GM18868 (cell line): Measurements from ENCODE around the gene POLR2C.

Source experiments
- ATAC-seq: cut with Tn5 transposase; IDR thresholded peaks from one replicate; pipeline ENCODE4 v1.9.1; 2021; ENCODE audit warnings: mild to moderate bottlenecking, moderate library complexity; ENCODE audit not compliant: unreplicated experiment

Gene POLR2C

GRCh38 chr16:57500578-57501111 is 38.2 kb downstream of the POLR2C start:
- no peak for ATAC-seq

- ATAC-seq: no peak
These were observed 39.0 kb downstream of the POLR2C start for GRCh38 chr16:57501492-57501891.

GRCh38 chr16:57502048-57502775 is 39.7 kb downstream of the POLR2C start:
- ATAC-seq: no peak

GRCh38 chr16:57503366-57503765 is 40.9 kb downstream of the POLR2C start:
- ATAC-seq: no peak

DNA sequence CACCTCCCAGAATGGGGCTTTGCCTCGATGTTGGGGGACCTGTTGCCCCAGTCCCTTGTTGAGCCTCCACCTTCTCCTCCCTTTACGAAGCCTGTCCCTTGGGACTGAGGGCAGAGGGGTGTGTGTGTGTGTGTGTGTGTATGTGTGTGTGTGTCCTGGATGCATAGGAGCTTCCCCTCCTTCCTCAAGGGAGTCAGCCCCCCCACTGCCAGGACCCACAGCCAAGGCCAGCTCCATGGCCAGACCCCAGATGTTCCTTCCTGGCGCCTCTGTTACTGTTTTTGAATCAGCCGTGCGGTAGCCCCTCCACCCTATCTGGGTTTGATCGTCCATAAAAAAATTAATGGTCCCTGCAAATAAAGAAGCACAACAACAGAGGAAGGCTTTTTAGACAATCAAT is 41.5 kb downstream of the POLR2C start:
- ATAC-seq: no peak

- no peak for ATAC-seq
These were observed 42.0 kb downstream of the POLR2C start for GRCh38 chr16:57504491-57504890.

- ATAC-seq: no peak
These were observed 42.7 kb downstream of the POLR2C start for GRCh38 chr16:57505169-57505568.

DNA sequence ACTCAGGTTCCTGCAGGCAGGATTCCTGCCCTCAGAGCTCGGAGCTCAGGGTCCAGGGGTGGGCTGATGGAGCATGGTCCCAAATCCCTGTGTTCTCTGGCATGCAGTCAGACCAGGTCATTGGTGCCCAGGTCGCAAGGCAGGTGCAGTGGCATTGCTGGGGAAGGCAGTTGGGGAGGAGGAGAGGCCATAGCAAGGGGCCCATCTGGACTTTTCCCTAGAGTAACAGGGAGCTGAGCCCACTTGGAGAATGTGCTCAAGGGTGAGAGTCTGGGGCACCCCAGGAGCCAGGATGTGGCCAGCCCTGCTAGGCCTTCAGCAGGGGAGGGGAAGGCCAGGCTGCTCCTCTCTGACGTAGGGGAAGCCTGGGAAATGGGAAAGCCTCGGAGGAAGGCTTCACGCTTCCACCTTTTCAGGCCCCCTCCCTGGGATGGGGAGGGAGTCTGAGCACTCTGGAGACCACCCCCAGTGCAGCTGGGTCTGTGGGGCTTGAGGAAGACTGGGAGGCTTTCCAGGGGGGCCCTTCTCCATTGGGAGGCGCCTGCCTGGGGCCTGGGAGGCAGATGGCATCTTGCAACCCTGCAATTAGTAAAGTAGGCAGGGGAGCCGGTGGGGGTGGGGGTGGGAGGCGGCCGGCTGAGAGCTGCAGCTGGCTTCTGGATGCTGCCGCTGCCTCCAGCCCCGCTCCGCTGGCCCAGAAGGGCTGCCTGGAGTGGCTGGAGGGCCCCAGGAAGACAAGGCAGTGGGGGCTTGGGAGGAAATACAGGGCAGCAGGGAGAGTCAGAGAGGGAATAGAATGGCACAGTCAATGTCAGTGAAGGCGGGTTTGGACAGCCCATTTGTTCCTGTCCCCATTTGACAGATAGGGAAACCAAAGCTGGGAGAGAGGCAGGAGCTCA is 44.9 kb downstream of the POLR2C start:
- no peak for ATAC-seq

DNA sequence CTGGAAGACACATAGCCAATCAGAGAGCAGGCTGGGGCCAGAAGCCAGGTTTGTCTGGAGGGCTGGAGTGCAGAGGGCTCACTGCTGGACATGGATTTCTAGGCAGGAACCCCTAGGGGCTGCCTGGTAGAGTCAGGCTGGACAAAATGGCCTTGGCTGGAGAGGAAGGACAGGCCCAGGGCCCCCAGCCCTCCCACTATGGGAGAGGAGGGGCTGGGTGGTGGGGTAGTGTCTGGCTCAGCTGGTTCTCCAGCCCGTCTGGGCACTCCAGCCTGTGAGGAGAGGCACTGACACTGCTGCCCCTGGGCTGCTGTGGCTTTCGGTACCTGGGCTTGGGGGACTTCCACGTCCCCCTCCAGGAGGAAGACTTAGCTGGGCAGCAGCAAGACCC is 45.6 kb downstream of the POLR2C start:
- no peak for ATAC-seq

DNA sequence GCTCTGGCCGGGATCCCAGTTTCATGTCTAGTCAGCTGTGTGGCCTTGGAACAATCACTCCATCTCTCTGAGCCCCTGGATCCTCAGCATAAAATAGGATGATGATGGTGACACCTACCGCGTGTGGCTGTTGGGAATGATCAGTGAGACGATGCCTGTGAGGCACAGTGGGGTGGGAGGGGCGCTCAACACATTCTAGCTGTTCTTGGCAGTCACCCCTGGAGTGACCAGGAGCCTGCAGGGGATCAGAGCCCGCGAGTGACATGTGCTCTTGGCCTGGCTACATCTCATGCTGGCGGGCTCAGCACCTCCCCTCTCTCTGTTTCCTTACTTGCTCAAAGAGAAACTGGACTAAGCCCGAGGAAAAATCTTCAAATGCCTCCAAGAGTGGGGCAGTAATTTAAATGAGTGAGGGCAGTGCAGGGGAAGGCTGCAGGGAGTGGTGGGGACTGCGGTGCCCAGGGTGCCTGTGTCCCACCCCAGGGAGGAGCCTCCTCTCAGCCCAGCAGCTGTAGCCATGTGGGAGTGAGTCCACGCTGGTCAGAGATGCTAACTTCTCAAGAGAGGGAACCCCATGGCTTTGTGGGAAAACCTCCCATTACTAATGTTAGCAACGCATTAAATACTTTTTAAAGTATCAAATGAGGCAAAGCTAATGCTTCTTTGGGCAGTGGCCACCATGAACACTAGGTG is 46.9 kb downstream of the POLR2C start:
- ATAC-seq: no peak

GRCh38 chr16:57510016-57510871 is 47.8 kb downstream of the POLR2C start:
- ATAC-seq: no peak

- ATAC-seq: no peak
These were observed 50.0 kb downstream of the POLR2C start for GRCh38 chr16:57512296-57513001.

GRCh38 chr16:57513371-57514102 is 51.1 kb downstream of the POLR2C start:
- ATAC-seq: no peak

DNA sequence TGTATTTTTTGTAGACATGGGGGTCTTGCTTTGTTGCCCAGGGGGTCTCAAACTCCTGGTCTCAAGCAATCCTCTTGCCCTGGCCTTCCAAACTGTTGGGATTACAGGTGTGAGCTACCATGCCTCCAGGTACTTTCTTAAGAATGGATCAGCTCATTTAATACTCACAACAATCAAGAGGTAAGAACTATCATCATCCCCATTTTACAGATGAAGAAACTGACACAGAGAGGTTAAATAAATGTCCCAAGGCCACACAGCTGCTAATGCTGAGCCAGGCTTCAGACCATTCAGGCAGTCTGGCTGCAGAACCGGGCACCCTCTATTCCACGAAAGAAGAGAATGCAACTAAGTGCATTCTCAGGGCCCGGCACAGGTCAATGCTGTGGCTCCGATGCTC is 51.9 kb downstream of the POLR2C start:
- no peak for ATAC-seq

DNA sequence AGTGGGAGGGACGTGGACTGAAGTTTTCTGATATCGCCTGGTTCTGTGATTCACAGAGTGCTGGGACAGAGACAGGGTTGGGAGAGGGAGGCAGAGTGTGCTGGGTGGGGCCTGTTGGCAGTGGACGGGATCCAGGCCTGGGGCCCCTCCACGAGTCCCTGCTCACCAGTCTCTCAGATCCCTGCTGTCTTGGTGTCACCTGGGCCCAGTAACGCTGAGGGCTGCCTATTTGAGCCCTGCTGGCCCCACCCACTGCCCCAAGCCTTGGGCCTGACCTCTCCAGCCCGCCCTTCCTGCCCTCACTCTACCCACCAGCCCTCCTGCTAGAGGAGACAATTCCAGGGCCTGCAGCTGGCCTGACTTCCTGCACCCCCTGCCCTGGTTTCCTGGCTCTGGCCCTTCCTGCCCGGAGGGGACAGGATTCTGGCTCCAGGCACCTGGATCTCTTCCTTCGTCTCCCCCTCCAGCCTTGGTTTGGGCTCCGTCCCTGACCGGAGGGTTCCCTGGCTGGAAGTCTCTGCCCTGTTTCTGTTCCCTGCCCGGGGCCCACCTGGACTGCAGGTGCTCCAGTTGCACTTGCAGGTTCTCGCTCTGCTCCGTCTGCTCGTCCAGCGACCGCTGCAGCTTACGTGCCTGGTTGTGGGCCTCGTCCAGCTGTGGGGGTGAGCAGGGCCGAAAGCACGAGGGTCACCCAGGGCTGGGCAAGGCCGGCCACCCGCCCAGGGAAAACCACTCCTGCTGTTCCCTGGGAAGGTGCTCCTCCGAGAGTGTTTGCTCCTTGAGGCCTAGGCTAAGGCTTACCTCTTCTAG is 52.5 kb downstream of the POLR2C start:
- ATAC-seq: no peak

- no peak for ATAC-seq
These were observed 53.8 kb downstream of the POLR2C start for GRCh38 chr16:57516176-57516725.

- no peak for ATAC-seq
These were observed 54.3 kb downstream of the POLR2C start for GRCh38 chr16:57516773-57517172.
